HCT116 (cell line): ENCODE measurements around the gene CABP1. TPM values are rescaled to one million over a fixed set of nuclear protein-coding genes. Genes with fewer than 3 reads are reported as not detected.

Source experiments
- ATAC-seq: fragments of 200-7000 bp; cut with Tn5 transposase; 2 replicates; pipeline ENCODE4 v1.9.1; 2020; ENCODE audit warnings: mild to moderate bottlenecking, moderate library complexity
- BruUV-seq: library from RNA; stranded (reverse); fragments of 400-500 nt; replicated peaks from 2 replicates; lab custom pipeline; 2021; lab: Mats Ljungman, UMichigan
- CTCF ChIA-PET: fragments of 300-600 bp; sonication (Branson Sonifier 250); formaldehyde crosslinking; loops from one replicate; lab custom pipeline; 2021; ENCODE audit warnings: antibody characterized with exemption; lab: Charles Lee
- POLR2A ChIA-PET: fragments of 300-600, 350-600 bp; sonication (Branson Sonifier 250); formaldehyde crosslinking; loops from one replicate; lab custom pipeline; 2021; ENCODE audit warnings: antibody characterized with exemption; lab: Charles Lee
- RAD21 ChIA-PET, 2 experiments: fragments of 300-600 bp; sonication (Branson Sonifier 250); formaldehyde crosslinking; loops; one replicate each; lab custom pipeline; 2023; ENCODE audit warnings: low total read pairs in 2 of 2; ENCODE audit not compliant: uncharacterized antibody in 2 of 2, unreplicated experiment in 2 of 2, low non-redundant PET in 1 of 2; lab: Charles Lee
- DNase-seq: peaks from one replicate; pipeline ENCODE4 v3.0.0-alpha.2; 2010; ENCODE audit warnings: low read depth, low spot score
- H2AFZ ChIP-seq: fragments of 200-600 bp; shearing (Covaris generic), sonication (generic); 2 replicates; pipeline ENCODE4 v1.6.1; 2017; ENCODE audit warnings: low read depth, mixed run types, mixed read lengths, antibody characterized with exemption, low read length; ENCODE audit not compliant: poor library complexity, severe bottlenecking
- H3K27ac ChIP-seq: 2 replicates; pipeline ENCODE4 v1.5.1; 2012; ENCODE audit warnings: low read depth, low read length
- H3K27me3 ChIP-seq: fragments of 200-600 bp; sonication (generic); 2 replicates; pipeline ENCODE4 v1.6.1; 2016; ENCODE audit warnings: mixed run types, low read length, mixed read lengths; ENCODE audit not compliant: insufficient read depth
- H3K36me3 ChIP-seq, 2 experiments: fragments of 200-500 bp in 1 of 2; fragments of 200-600 bp in 1 of 2; sonication (Bioruptor generic) in 1 of 2; sonication (generic) in 1 of 2; 2 replicates each; pipeline versions ENCODE4 v1.5.1 to v1.6.1; 2014 to 2016; ENCODE audit warnings: low read length in 2 of 2, inconsistent platforms in 1 of 2, mixed read lengths in 1 of 2, mixed run types in 1 of 2; ENCODE audit not compliant: insufficient read depth in 2 of 2, control insufficient read depth in 1 of 2
- H3K4me1 ChIP-seq, 2 experiments: fragments of 200-600 bp in 1 of 2; sonication (generic) in 1 of 2; 2 replicates each; pipeline versions ENCODE4 v1.5.1 to v1.6.1; 2012 to 2017; ENCODE audit warnings: low read length in 2 of 2, inconsistent platforms in 1 of 2, mild to moderate bottlenecking in 1 of 2, mixed read lengths in 1 of 2, mixed run types in 1 of 2, moderate library complexity in 1 of 2; ENCODE audit not compliant: insufficient read depth in 2 of 2, control insufficient read depth in 1 of 2
- H3K4me2 ChIP-seq: fragments of 200-600 bp; sonication (generic); 2 replicates; pipeline ENCODE4 v1.6.1; 2017; ENCODE audit warnings: mixed run types, low read length, mixed read lengths
- H3K4me3 ChIP-seq, 2 experiments: fragments of 200-600 bp in 1 of 2; sonication (generic) in 1 of 2; replicated peaks in 1 of 2; 2 replicates each; pipeline ENCODE4 v1.5.1; 2011 to 2016; ENCODE audit warnings: low read length in 2 of 2, control low read depth in 1 of 2, low read depth in 1 of 2, mild to moderate bottlenecking in 1 of 2, mixed read lengths in 1 of 2, mixed run types in 1 of 2
- H3K79me2 ChIP-seq: fragments of 200-600 bp; sonication (generic); 2 replicates; pipeline ENCODE4 v1.6.1; 2017; ENCODE audit warnings: mild to moderate bottlenecking, mixed run types, low read length, moderate library complexity, mixed read lengths; ENCODE audit not compliant: insufficient read depth
- H3K9ac ChIP-seq: fragments of 200-600 bp; sonication (generic); 2 replicates; pipeline ENCODE4 v1.6.1; 2016; ENCODE audit warnings: low read length, mixed read lengths
- H3K9me2 ChIP-seq: fragments of 200-600 bp; sonication (generic), shearing (Covaris generic); 2 replicates; pipeline ENCODE4 v1.6.1; 2017; ENCODE audit warnings: mixed run types, mild to moderate bottlenecking, moderate library complexity; ENCODE audit not compliant: insufficient read depth
- H3K9me3 ChIP-seq, 2 experiments: fragments of 200-500 bp in 1 of 2; fragments of 200-600 bp in 1 of 2; sonication (Bioruptor generic) in 1 of 2; sonication (generic) in 1 of 2; 2 replicates each; pipeline ENCODE4 v1.6.1; 2014 to 2017; ENCODE audit warnings: low read length in 2 of 2, mixed read lengths in 2 of 2, inconsistent platforms in 1 of 2, low read depth in 1 of 2, mild to moderate bottlenecking in 1 of 2, mixed run types in 1 of 2, moderate library complexity in 1 of 2; ENCODE audit not compliant: control insufficient read depth in 1 of 2, insufficient read depth in 1 of 2
- H4K20me1 ChIP-seq: fragments of 200-600 bp; sonication (generic), shearing (Covaris generic); 2 replicates; pipeline ENCODE4 v1.6.1; 2017; ENCODE audit warnings: mixed run types, mild to moderate bottlenecking, moderate library complexity; ENCODE audit not compliant: insufficient read depth
- CBX3 ChIP-seq: IDR thresholded peaks from 2 replicates; pipeline ENCODE4 v1.6.1; 2012; ENCODE audit warnings: low read depth
- CEBPB ChIP-seq: IDR thresholded peaks from 2 replicates; pipeline ENCODE4 v1.6.1; 2012; ENCODE audit warnings: low read depth
- EGR1 ChIP-seq: IDR thresholded peaks from 2 replicates; pipeline ENCODE4 v1.6.1; 2012; ENCODE audit warnings: low read depth
- ELF1 ChIP-seq: IDR thresholded peaks from 2 replicates; pipeline ENCODE4 v1.6.1; 2012; ENCODE audit warnings: low read depth, borderline replicate concordance
- EZH2 ChIP-seq: fragments of 200-600 bp; sonication (generic); IDR thresholded peaks from 2 replicates; pipeline ENCODE4 v1.6.1; 2017; ENCODE audit warnings: antibody characterized with exemption, mixed run types
- EZH2phosphoT487 ChIP-seq: fragments of 200-600 bp; IDR thresholded peaks from 2 replicates; pipeline ENCODE4 v1.6.1; 2018; ENCODE audit warnings: antibody characterized with exemption, borderline replicate concordance
- JUND ChIP-seq: IDR thresholded peaks from 2 replicates; pipeline ENCODE4 v1.6.1; 2012
- POLR2A ChIP-seq: IDR thresholded peaks from 2 replicates; pipeline ENCODE4 v1.7.0; 2011; ENCODE audit warnings: borderline replicate concordance; ENCODE audit not compliant: insufficient read depth, insufficient read length; ENCODE audit errors: extremely low read depth
- POLR2AphosphoS5 ChIP-seq: IDR thresholded peaks from 2 replicates; pipeline ENCODE4 v1.6.1; 2011; ENCODE audit warnings: mild to moderate bottlenecking, low read depth, low read length, moderate library complexity
- RAD21 ChIP-seq: IDR thresholded peaks from 2 replicates; pipeline ENCODE4 v1.6.1; 2012; ENCODE audit warnings: low read depth, mild to moderate bottlenecking
- SIN3A ChIP-seq: IDR thresholded peaks from 2 replicates; pipeline ENCODE4 v1.6.1; 2012; ENCODE audit warnings: low read depth
- SP1 ChIP-seq: IDR thresholded peaks from 2 replicates; pipeline ENCODE4 v1.6.1; 2012; ENCODE audit warnings: low read depth
- ZFX ChIP-seq: fragments of 450-650 bp; IDR thresholded peaks from 2 replicates; pipeline ENCODE4 v1.6.1; 2017
- ZNF274 ChIP-seq: fragments of 200-500 bp; sonication (Bioruptor generic); IDR thresholded peaks from 2 replicates; pipeline ENCODE4 v1.6.1; 2014; ENCODE audit warnings: mild to moderate bottlenecking, low read depth, low read length, inconsistent platforms
- intact Hi-C: fragments of 100-400 bp; cut with micrococcal nuclease; formaldehyde crosslinking; loops from 2 replicates; pipeline ENCODE4 v1.10.0; 2022
- total RNA-seq: library from RNA; stranded (reverse); gene quantifications from one replicate; pipeline ENCODE4 v1.2.1, GENCODE V29; 2021; ENCODE audit not compliant: unreplicated experiment
- TF ChIP-seq, protein P1 (sequence below): IDR thresholded peaks from 2 replicates; pipeline ENCODE4 v1.6.1; 2012; ENCODE audit warnings: low read depth
- TF ChIP-seq, protein P2 (sequence below): IDR thresholded peaks from 2 replicates; pipeline ENCODE4 v1.6.1; 2012
- TF ChIP-seq, protein P3 (sequence below), 3 experiments: fragments of 200-600 bp in 1 of 3; sonication (generic) in 1 of 3; IDR thresholded peaks in 2 of 3; conservative IDR thresholded peaks in 1 of 3; 2 replicates each; pipeline ENCODE4 v1.5.1; 2012 to 2017; ENCODE audit warnings: low read depth in 2 of 3, low read length in 2 of 3, antibody characterized with exemption in 1 of 3, borderline replicate concordance in 1 of 3, control low read depth in 1 of 3, mild to moderate bottlenecking in 1 of 3, mixed read lengths in 1 of 3, mixed run types in 1 of 3, moderate library complexity in 1 of 3; ENCODE audit not compliant: insufficient read depth in 1 of 3
- TF ChIP-seq, protein P4 (sequence below): IDR thresholded peaks from 2 replicates; pipeline ENCODE4 v1.6.1; 2011; ENCODE audit warnings: mild to moderate bottlenecking, low read length, moderate library complexity; ENCODE audit not compliant: insufficient replicate concordance; ENCODE audit errors: extremely low read depth

The CABP1 gene
- total RNA-seq, 1 experiment from 2014 or later, result 0.84 TPM

DNA sequence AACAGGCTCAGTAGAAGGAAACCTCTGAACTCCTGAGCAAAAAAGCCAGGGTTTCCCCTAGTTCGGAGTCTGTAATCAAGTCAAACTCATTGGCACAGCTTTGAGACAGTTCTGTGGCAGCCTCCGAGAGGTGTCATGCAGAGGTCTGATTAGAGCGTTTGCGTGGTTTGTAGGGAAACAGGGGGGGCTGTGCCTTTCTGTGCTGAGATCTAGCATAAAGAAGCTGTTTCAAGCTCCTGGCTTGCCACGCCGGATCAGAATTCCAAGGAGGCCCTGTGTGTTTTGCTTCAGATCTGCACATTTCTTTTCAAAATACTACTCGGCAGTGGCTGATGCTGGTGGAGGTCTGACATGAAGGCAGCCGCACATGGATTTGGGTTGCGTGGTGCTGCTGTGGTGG is 1.7 kb downstream of the CABP1 start:
- H3K27ac ChIP-seq, result no peak overlapping the region
- no peak for DNase-seq
- CTCF ChIA-PET, result interaction anchor here (0.6 kb wide), 1 partner anchor 360 kb away, joined by 3 read pairs; no protein-coding TSS in a partner anchor
- no peak overlapping the region for H3K4me3 ChIP-seq
- H3K4me1 ChIP-seq, result peaks cover 9 to 23% of the 10 kb centered on the region in 2 experiments; a peak in 3 of 4 replicates
- POLR2A ChIA-PET, result interaction anchor here (0.5 kb wide), 1 partner anchor 335 kb away, joined by 3 read pairs; no protein-coding TSS in a partner anchor
- no peaks in the 10 kb centered on the region for H3K9me3 ChIP-seq
- H3K27me3 ChIP-seq, result peaks cover 4% of the 10 kb centered on the region; the same call in 1 of the 2 replicates
- H3K4me2 ChIP-seq, result peak overlapping the region; percentile 92
- RAD21 ChIA-PET, result no interaction called here
- H2AFZ ChIP-seq, result no peak overlapping the region
- H3K9me2 ChIP-seq, result no peaks in the 10 kb centered on the region
- BruUV-seq, result no TSS peak
- H3K79me2 ChIP-seq, result no peaks in the 10 kb centered on the region
- no peaks in the 10 kb centered on the region for H4K20me1 ChIP-seq
- H3K9ac ChIP-seq, result no peak overlapping the region
- ATAC-seq, result no peak
- H3K36me3 ChIP-seq, result no peaks in the 10 kb centered on the region
- intact Hi-C loops, result loop anchor here (10.0 kb wide), 2 partner anchors 207 to 363 kb away; partner anchors contain the start of gene COX6A1
- TF ChIP-seq POLR2AphosphoS5 (no peak), EZH2phosphoT487 (no peak), RAD21 (no peak), EGR1 (no peak), SP1 (no peak), ELF1 (no peak), ZNF274 (no peak), POLR2A (no peak), ZFX (no peak), CEBPB (no peak), EZH2 (no peak), CBX3 (no peak), SIN3A (no peak), JUND (no peak)
- TF ChIP-seq, protein P1, sequence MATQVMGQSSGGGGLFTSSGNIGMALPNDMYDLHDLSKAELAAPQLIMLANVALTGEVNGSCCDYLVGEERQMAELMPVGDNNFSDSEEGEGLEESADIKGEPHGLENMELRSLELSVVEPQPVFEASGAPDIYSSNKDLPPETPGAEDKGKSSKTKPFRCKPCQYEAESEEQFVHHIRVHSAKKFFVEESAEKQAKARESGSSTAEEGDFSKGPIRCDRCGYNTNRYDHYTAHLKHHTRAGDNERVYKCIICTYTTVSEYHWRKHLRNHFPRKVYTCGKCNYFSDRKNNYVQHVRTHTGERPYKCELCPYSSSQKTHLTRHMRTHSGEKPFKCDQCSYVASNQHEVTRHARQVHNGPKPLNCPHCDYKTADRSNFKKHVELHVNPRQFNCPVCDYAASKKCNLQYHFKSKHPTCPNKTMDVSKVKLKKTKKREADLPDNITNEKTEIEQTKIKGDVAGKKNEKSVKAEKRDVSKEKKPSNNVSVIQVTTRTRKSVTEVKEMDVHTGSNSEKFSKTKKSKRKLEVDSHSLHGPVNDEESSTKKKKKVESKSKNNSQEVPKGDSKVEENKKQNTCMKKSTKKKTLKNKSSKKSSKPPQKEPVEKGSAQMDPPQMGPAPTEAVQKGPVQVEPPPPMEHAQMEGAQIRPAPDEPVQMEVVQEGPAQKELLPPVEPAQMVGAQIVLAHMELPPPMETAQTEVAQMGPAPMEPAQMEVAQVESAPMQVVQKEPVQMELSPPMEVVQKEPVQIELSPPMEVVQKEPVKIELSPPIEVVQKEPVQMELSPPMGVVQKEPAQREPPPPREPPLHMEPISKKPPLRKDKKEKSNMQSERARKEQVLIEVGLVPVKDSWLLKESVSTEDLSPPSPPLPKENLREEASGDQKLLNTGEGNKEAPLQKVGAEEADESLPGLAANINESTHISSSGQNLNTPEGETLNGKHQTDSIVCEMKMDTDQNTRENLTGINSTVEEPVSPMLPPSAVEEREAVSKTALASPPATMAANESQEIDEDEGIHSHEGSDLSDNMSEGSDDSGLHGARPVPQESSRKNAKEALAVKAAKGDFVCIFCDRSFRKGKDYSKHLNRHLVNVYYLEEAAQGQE, result no peak
- TF ChIP-seq, protein P2, sequence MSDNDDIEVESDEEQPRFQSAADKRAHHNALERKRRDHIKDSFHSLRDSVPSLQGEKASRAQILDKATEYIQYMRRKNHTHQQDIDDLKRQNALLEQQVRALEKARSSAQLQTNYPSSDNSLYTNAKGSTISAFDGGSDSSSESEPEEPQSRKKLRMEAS, result no peak
- TF ChIP-seq, protein P3, sequence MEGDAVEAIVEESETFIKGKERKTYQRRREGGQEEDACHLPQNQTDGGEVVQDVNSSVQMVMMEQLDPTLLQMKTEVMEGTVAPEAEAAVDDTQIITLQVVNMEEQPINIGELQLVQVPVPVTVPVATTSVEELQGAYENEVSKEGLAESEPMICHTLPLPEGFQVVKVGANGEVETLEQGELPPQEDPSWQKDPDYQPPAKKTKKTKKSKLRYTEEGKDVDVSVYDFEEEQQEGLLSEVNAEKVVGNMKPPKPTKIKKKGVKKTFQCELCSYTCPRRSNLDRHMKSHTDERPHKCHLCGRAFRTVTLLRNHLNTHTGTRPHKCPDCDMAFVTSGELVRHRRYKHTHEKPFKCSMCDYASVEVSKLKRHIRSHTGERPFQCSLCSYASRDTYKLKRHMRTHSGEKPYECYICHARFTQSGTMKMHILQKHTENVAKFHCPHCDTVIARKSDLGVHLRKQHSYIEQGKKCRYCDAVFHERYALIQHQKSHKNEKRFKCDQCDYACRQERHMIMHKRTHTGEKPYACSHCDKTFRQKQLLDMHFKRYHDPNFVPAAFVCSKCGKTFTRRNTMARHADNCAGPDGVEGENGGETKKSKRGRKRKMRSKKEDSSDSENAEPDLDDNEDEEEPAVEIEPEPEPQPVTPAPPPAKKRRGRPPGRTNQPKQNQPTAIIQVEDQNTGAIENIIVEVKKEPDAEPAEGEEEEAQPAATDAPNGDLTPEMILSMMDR (IDR thresholded peaks at IDR 0.05 in 2 of 3, conservative IDR thresholded peaks at IDR 0.05 in 1 of 3; ENCODE audit: borderline replicate concordance in 1 of 3, insufficient read depth in 1 of 3, low read depth in 2 of 3, low read length in 2 of 3), result no peak
- TF ChIP-seq, protein P4, sequence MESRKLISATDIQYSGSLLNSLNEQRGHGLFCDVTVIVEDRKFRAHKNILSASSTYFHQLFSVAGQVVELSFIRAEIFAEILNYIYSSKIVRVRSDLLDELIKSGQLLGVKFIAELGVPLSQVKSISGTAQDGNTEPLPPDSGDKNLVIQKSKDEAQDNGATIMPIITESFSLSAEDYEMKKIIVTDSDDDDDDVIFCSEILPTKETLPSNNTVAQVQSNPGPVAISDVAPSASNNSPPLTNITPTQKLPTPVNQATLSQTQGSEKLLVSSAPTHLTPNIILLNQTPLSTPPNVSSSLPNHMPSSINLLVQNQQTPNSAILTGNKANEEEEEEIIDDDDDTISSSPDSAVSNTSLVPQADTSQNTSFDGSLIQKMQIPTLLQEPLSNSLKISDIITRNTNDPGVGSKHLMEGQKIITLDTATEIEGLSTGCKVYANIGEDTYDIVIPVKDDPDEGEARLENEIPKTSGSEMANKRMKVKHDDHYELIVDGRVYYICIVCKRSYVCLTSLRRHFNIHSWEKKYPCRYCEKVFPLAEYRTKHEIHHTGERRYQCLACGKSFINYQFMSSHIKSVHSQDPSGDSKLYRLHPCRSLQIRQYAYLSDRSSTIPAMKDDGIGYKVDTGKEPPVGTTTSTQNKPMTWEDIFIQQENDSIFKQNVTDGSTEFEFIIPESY, result no peak
